Endothelial cell of umbilical vein (primary cell): ENCODE results near the gene FBH1. TPM values are rescaled to one million over a fixed set of nuclear protein-coding genes. Genes with fewer than 3 reads are reported as not detected.

Experiments
- BruUV-seq: library from RNA; stranded (reverse); fragments of 400-500 nt; replicated peaks from 2 replicates; lab custom pipeline; 2021; lab: Mats Ljungman, UMichigan
- CTCF ChIA-PET: fragments of 300-600, 350-600 bp; sonication (Branson Sonifier 250); formaldehyde crosslinking; loops from one replicate; lab custom pipeline; 2021; ENCODE audit warnings: antibody characterized with exemption, inconsistent platforms; lab: Charles Lee
- POLR2A ChIA-PET: fragments of 300-600, 350-600 bp; sonication (Branson Sonifier 250); formaldehyde crosslinking; loops from one replicate; lab custom pipeline; 2021; ENCODE audit warnings: antibody characterized with exemption, inconsistent platforms; lab: Charles Lee
- DNase-seq: peaks from one replicate; pipeline ENCODE4 v3.0.0-alpha.2; 2011; ENCODE audit warnings: low read depth, low spot score
- FAIRE-seq: peaks from 2 replicates; lab custom pipeline; 2011; peaks lifted over from hg19 to GRCh38; lab: Jason Lieb, UNC
- H2AFZ ChIP-seq: 2 replicates; pipeline ENCODE4 v1.6.0; 2012; ENCODE audit warnings: low read depth, low read length, control low read depth, inconsistent platforms
- H3K27ac ChIP-seq: 2 replicates; pipeline ENCODE4 v1.5.1; 2011; ENCODE audit warnings: low read depth, mild to moderate bottlenecking, control low read depth, low read length, moderate library complexity; ENCODE audit not compliant: insufficient read depth
- H3K27me3 ChIP-seq, 2 experiments: 2 replicates each; pipeline versions ENCODE4 v1.6.0 to v1.6.1; 2011; ENCODE audit warnings: low read length in 2 of 2, mixed read lengths in 1 of 2; ENCODE audit not compliant: control insufficient read depth in 2 of 2, insufficient read depth in 2 of 2
- H3K36me3 ChIP-seq, 2 experiments: 2 replicates in 1 of 2; 3 replicates in 1 of 2; pipeline ENCODE4 v1.5.1; 2011; ENCODE audit warnings: low read length in 2 of 2, mild to moderate bottlenecking in 1 of 2, moderate library complexity in 1 of 2; ENCODE audit not compliant: control insufficient read depth in 2 of 2, insufficient read depth in 2 of 2; ENCODE audit errors: extremely low read depth in 1 of 2
- H3K4me1 ChIP-seq: 3 replicates; pipeline ENCODE4 v1.5.1; 2011; ENCODE audit warnings: mild to moderate bottlenecking, low read length; ENCODE audit not compliant: control insufficient read depth, insufficient read depth; ENCODE audit errors: extremely low read depth
- H3K4me2 ChIP-seq: 2 replicates; pipeline ENCODE4 v1.6.1; 2011; ENCODE audit warnings: low read length, control low read depth, mixed read lengths; ENCODE audit not compliant: insufficient read depth
- H3K4me3 ChIP-seq, 3 experiments: fragments of 200-600 bp in 1 of 3; sonication (generic), shearing (Covaris generic) in 1 of 3; replicated peaks in 1 of 3; 2 replicates each; pipeline ENCODE4 v1.5.1; 2011 to 2016; ENCODE audit warnings: control low read depth in 3 of 3, low read length in 3 of 3, mild to moderate bottlenecking in 2 of 3, inconsistent platforms in 1 of 3, low read depth in 1 of 3, moderate library complexity in 1 of 3; ENCODE audit not compliant: insufficient read depth in 1 of 3
- H3K79me2 ChIP-seq: 2 replicates; pipeline ENCODE4 v1.6.0; 2012; ENCODE audit warnings: low read length, inconsistent platforms; ENCODE audit not compliant: control insufficient read depth, insufficient read depth
- H3K9ac ChIP-seq: replicated peaks from 2 replicates; pipeline ENCODE3; 2011; ENCODE audit warnings: low read length, control low read depth; ENCODE audit not compliant: insufficient read depth; ENCODE audit errors: extremely low read depth
- H3K9me1 ChIP-seq: replicated peaks from 3 replicates; pipeline ENCODE4 v1.6.0; 2011; ENCODE audit warnings: mild to moderate bottlenecking, low read length; ENCODE audit not compliant: control insufficient read depth, insufficient read depth; ENCODE audit errors: extremely low read depth
- H3K9me3 ChIP-seq: replicated peaks from 2 replicates; pipeline ENCODE4 v1.5.1; 2012; ENCODE audit warnings: low read length, inconsistent platforms; ENCODE audit not compliant: control insufficient read depth, insufficient read depth
- H4K20me1 ChIP-seq: replicated peaks from 2 replicates; pipeline ENCODE3; 2011; ENCODE audit warnings: mild to moderate bottlenecking, low read length; ENCODE audit not compliant: control insufficient read depth, insufficient read depth; ENCODE audit errors: extremely low read depth
- CTCF ChIP-seq, 2 donors: IDR thresholded peaks; 1 replicate in 1 of 2; 2 replicates in 1 of 2; pipeline ENCODE4 v1.5.1; 2011; ENCODE audit warnings: low read length in 2 of 2, mild to moderate bottlenecking in 2 of 2, moderate library complexity in 2 of 2, control low read depth in 1 of 2, inconsistent platforms in 1 of 2, low read depth in 1 of 2; ENCODE audit not compliant: insufficient read depth in 1 of 2; ENCODE audit errors: extremely low read depth in 1 of 2
- EZH2 ChIP-seq: IDR thresholded peaks from 2 replicates; pipeline ENCODE4 v1.6.1; 2012; ENCODE audit warnings: borderline replicate concordance, low read depth, mild to moderate bottlenecking, moderate library complexity, low read length, inconsistent platforms; ENCODE audit not compliant: severe bottlenecking
- FOS ChIP-seq: IDR thresholded peaks from 2 replicates; pipeline ENCODE4 v1.6.1; 2011; ENCODE audit warnings: mild to moderate bottlenecking, low read length, moderate library complexity, borderline replicate concordance; ENCODE audit not compliant: insufficient read depth
- GATA2 ChIP-seq: IDR thresholded peaks from 2 replicates; pipeline ENCODE4 v1.7.0; 2011; ENCODE audit warnings: low read depth, mild to moderate bottlenecking, moderate library complexity, mixed read lengths, low read length; ENCODE audit not compliant: insufficient read length, insufficient read depth
- JUN ChIP-seq: IDR thresholded peaks from 2 replicates; pipeline ENCODE4 v1.6.1; 2011; ENCODE audit warnings: borderline replicate concordance, low read depth; ENCODE audit not compliant: insufficient read length, insufficient read depth
- MYC ChIP-seq: IDR thresholded peaks from one replicate; pipeline ENCODE4 v1.6.1; 2011; ENCODE audit warnings: mild to moderate bottlenecking, low read depth, low read length
- POLR2A ChIP-seq: IDR thresholded peaks from 2 replicates; pipeline ENCODE4 v1.6.1; 2012; ENCODE audit warnings: low read depth, mild to moderate bottlenecking, control low read depth, low read length
- POLR2AphosphoS5 ChIP-seq: IDR thresholded peaks from 2 replicates; pipeline ENCODE4 v1.6.1; 2012; ENCODE audit warnings: low read depth, mild to moderate bottlenecking, control low read depth, low read length, moderate library complexity; ENCODE audit not compliant: insufficient read depth
- dilution Hi-C: fragments of 300-500 bp; cut with MboI; formaldehyde crosslinking; loops from one replicate; pipeline ENCODE4 v1.15.0; 2019; ENCODE audit warnings: low sequenced_read_pairs; ENCODE audit not compliant: extremely low pct_ligation_motif_present
- intact Hi-C: fragments of 100-400 bp; cut with micrococcal nuclease; formaldehyde crosslinking; loops from one replicate; pipeline ENCODE4 v1.10.0; 2022
- polyA plus RNA-seq, 4 experiments: library from polyadenylated mRNA; depleted of rRNA in 3 of 4; stranded (reverse) in 3 of 4; unstranded in 1 of 4; fragments of >200 nt; gene quantifications; 2 replicates each; pipeline versions ENCODE4 v1.2.1 to v1.2.3, GENCODE V29; 2011 to 2012; ENCODE audit warnings: missing spikeins in 1 of 4
- total RNA-seq: library from RNA; stranded (reverse); gene quantifications from 2 replicates; pipeline ENCODE4 v1.2.3, GENCODE V29; 2021
- TF ChIP-seq, protein P1 (sequence below): IDR thresholded peaks from 2 replicates; pipeline ENCODE4 v1.6.1; 2011; ENCODE audit not compliant: insufficient read depth, insufficient read length

FBH1 gene
- total and polyA plus RNA-seq, 2 donors (not counting 3 experiments of a cell fraction or from before 2014, with no cell fraction given): 71.4 to 97.0 TPM

DNA sequence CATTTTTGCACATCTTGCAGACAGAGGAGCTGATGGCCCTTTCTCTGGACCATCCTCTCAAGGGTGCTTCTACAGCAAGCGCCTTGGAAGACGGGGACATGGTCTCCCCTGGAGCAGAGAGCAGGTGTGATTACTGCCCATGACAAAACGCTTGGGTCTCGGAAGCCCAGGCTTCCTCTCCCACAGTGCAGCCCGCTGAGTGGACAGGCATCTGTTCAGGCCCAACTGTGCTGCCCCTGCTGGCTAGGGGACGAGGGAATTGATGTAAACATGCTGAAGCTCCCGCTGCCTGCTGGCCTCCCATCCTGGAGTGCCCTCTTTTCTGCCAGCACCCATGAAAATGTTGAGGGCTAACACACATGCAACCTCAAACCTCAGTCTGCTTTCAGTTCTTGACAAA lies 73.0 kb downstream of the FBH1 start:
- Histone ChIP-seq H3K79me2 (peaks cover 2% of the 10 kb centered on the region), H2AFZ (no peak overlapping the region), H3K27me3 (no peaks in the 10 kb centered on the region), H3K4me1 (peaks cover 9% of the 10 kb centered on the region), H3K4me3 (no peak overlapping the region), H3K36me3 (peaks cover 0 to 12% of the 10 kb centered on the region in 2 experiments), H3K9ac (no peak overlapping the region), H3K9me3 (no peaks in the 10 kb centered on the region), H3K27ac (no peak overlapping the region), H4K20me1 (no peaks in the 10 kb centered on the region), H3K9me1 (no peaks in the 10 kb centered on the region), H3K4me2 (no peak overlapping the region)
- TF ChIP-seq POLR2A (no peak), GATA2 (no peak), FOS (no peak), JUN (no peak), POLR2AphosphoS5 (no peak), EZH2 (no peak), CTCF (IDR thresholded peaks at IDR 0.05; ENCODE audit: extremely low read depth in 1 of 2, insufficient read depth in 1 of 2, low read depth in 1 of 2, low read length in 2 of 2) (no peak), MYC (no peak)
- TF ChIP-seq, protein P1, sequence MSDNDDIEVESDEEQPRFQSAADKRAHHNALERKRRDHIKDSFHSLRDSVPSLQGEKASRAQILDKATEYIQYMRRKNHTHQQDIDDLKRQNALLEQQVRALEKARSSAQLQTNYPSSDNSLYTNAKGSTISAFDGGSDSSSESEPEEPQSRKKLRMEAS: no peak
- intact Hi-C loops (no loop called here), dilution Hi-C loops (loop anchor here (25.0 kb wide), 1 partner anchor 124 kb away; the partner anchor contains the start of gene RBM17)
- CTCF ChIA-PET: no interaction called here
- DNase-seq (no peak), FAIRE-seq (no peak)
- POLR2A ChIA-PET: no interaction called here
- BruUV-seq: no TSS peak
